HFF-Myc (cell line): ENCODE data around the gene PNLIPRP3.

Experiments
- DNase-seq: peaks from one replicate; pipeline ENCODE4 v3.0.0-alpha.2; 2011; ENCODE audit warnings: low read depth; ENCODE audit errors: extremely low read depth
- H3K4me3 ChIP-seq: replicated peaks from 2 replicates; pipeline ENCODE4 v1.5.1; 2011; ENCODE audit warnings: low read depth, mild to moderate bottlenecking, control low read depth, low read length
- CTCF ChIP-seq: IDR thresholded peaks from 2 replicates; pipeline ENCODE4 v1.5.1; 2012; ENCODE audit warnings: mild to moderate bottlenecking, low read depth, low read length, control low read depth; ENCODE audit errors: missing control alignments

PNLIPRP3 gene

GRCh38 chr10:116465546-116465945 lies 37.9 kb downstream of the PNLIPRP3 start:
- no peak overlapping the region for H3K4me3 ChIP-seq
- TF ChIP-seq CTCF = no peak
- DNase-seq = no peak

DNA sequence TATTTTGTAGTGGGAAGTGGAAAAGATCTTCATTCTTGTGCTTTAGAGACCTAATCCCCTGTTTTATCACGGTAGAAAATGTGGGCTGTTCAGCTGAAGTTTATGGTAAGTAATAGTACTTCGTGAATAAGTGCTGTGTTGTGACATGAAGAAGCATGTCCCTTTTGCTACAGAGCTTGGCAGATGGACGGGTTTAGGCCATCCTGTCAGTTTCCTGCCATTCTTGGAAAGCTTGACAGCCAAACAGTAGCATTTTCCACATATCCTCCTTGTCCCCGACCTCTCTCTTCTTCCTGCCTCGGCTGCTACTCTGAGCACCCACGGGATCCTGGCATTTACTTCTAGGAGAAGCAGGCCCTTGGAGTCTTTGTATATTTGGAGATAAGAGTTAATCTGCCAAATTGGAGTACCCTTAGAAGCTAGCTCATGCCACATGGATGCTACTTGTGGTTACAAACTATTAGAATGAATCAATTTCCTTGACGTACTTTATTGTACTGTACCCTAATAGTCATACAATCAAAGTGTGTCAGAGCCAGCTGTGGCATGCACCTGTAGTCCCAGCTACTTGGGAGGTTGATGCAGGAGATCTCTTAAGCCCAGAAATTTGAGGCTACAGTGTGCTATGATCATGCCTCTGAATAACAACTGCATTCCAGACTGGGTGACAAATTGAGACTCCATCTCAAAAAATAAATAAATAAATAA lies 39.2 kb downstream of the PNLIPRP3 start:
- no peak for TF ChIP-seq CTCF
- DNase-seq = no peak
- no peak overlapping the region for H3K4me3 ChIP-seq

GRCh38 chr10:116469437-116469836 lies 41.8 kb downstream of the PNLIPRP3 start:
- no peak overlapping the region for H3K4me3 ChIP-seq
- no peak for DNase-seq
- no peak for TF ChIP-seq CTCF

DNA sequence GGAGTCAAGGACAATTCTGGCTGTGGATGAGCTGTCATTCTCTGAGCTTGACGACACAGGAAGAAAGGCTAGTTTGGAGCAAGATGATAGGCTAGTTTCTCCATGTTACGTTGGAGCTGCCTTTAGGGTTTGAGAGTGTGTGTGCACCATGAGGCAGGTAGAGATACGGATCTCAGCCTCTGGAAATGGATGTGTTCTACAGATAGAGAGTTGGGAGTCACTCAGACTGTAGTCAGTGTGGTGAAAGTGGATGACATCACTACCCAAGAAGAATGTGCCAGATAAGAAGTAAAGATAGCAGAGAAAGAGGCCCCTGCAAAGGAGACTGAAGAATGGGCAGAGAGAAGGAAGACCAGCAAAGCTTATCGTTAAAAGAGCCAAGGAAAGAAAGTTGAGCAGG lies 42.4 kb downstream of the PNLIPRP3 start:
- DNase-seq = no peak
- TF ChIP-seq CTCF = no peak
- no peak overlapping the region for H3K4me3 ChIP-seq

DNA sequence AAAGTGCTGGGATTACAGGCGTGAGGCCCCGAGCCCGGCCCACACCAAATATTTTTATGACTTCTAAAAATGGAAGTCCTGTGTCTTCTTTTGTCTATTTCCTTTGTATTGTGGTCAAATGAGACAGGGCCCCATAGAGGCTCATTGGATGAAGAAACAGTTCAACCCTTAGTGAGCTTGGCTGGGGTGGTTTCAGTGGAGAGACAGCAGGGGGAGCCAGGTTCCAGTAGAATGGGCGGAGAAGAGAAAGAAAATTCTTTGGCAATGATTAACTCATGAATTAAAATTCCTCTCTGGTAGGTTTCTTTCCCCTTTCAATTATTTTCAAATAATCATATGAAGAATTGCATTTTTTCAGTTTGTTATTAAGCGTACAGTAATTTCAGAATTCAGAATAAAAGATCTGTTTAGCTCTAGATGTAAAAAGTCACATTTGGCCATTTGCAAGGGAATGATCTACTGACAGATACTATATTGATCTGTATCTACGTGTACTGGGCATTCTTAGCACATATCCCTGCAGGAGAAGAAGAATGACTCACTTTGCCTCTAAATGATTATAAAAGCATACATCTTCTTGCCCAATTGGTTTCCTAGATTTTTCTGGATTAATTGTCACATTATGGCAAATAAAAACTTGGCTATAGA lies 43.2 kb downstream of the PNLIPRP3 start:
- peak; percentile 46 for TF ChIP-seq CTCF
- no peak overlapping the region for H3K4me3 ChIP-seq
- DNase-seq = peak; percentile 1

DNA sequence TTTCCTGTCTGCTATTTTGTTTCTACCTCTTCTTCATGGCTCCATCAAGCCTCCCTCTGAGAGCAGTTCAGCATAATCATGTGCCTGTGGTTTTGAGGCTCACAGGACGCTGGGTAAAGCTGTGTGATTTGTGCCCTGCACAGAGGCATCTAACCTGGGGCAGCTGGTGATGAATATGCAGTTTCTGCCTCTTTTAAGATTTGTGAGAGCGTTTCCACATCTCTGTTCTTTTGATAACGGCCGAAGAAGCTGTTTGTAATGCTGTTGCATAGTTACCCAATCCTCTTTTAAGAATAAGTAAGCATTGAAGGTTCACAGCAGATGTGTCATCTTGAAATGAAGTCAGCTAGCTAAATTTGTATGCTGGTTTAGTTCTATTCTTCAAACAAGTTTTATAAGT lies 45.2 kb downstream of the PNLIPRP3 start:
- TF ChIP-seq CTCF = no peak
- no peak overlapping the region for H3K4me3 ChIP-seq
- no peak for DNase-seq
